Measurements from ENCODE around the gene C19orf67.

GRCh38 chr19:14101003-14101545, 15.5 kb upstream of the C19orf67 start:
- no peak for TF ChIP-seq CTCF (IDR thresholded peaks at IDR 0.05)
- TF ChIP-seq POLR2A (IDR thresholded peaks at IDR 0.05), result no peak

All from body of pancreas (tissue), 4 donors.